NB4 (cell line): ENCODE measurements around the gene BTBD2.

ENCODE experiments used
- MYC ChIP-seq: IDR thresholded peaks from 2 replicates; pipeline ENCODE4 v1.6.1; 2011; ENCODE audit warnings: low read depth, low read length
- POLR2A ChIP-seq: IDR thresholded peaks from 2 replicates; pipeline ENCODE4 v1.6.1; 2011; ENCODE audit warnings: mild to moderate bottlenecking; ENCODE audit not compliant: insufficient read length; ENCODE audit errors: extremely low read depth
- TF ChIP-seq, protein P1 (sequence below): IDR thresholded peaks from one replicate; pipeline ENCODE4 v1.5.1; 2012; ENCODE audit warnings: low read depth, low read length
- TF ChIP-seq, protein P2 (sequence below): IDR thresholded peaks from 2 replicates; pipeline ENCODE4 v1.6.1; 2011; ENCODE audit warnings: low read depth, low read length

DNA sequence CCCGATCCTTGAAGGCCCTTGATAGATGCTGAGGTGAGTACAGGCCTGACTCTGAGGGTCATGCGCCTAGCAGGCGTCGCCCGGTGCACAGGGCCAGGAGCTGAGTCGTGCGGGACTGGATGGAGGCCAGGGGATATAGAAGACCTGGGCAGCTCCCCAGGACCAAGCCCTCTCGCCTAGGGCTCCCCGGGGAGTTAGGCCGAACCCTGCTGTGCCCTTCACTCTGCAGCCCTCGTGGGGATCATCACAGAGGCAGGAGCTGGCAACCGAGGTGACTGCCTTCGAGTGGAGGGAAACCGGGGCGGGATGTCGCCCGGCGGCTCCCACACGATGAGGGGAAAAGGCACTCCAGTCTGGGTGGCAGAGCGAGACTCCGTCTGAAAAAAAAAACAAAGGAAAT is 62.9 kb downstream of the BTBD2 start:
- TF ChIP-seq, protein P1, sequence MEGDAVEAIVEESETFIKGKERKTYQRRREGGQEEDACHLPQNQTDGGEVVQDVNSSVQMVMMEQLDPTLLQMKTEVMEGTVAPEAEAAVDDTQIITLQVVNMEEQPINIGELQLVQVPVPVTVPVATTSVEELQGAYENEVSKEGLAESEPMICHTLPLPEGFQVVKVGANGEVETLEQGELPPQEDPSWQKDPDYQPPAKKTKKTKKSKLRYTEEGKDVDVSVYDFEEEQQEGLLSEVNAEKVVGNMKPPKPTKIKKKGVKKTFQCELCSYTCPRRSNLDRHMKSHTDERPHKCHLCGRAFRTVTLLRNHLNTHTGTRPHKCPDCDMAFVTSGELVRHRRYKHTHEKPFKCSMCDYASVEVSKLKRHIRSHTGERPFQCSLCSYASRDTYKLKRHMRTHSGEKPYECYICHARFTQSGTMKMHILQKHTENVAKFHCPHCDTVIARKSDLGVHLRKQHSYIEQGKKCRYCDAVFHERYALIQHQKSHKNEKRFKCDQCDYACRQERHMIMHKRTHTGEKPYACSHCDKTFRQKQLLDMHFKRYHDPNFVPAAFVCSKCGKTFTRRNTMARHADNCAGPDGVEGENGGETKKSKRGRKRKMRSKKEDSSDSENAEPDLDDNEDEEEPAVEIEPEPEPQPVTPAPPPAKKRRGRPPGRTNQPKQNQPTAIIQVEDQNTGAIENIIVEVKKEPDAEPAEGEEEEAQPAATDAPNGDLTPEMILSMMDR: no peak
- TF ChIP-seq POLR2A (no peak), MYC (no peak)
- TF ChIP-seq, protein P2, sequence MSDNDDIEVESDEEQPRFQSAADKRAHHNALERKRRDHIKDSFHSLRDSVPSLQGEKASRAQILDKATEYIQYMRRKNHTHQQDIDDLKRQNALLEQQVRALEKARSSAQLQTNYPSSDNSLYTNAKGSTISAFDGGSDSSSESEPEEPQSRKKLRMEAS: no peak
